Heart right ventricle (tissue), 16 donors: ENCODE data around the gene LRRC27. TPM values are rescaled to one million over a fixed set of nuclear protein-coding genes. Genes with fewer than 3 reads are reported as not detected.
A peak's percentile ranks its signal among the peaks of the same experiment; 100 is the strongest.

Experiments
- ATAC-seq, 8 donors: fragments of 200-7000 bp; cut with Tn5 transposase; one replicate each; pipeline ENCODE4 v1.9.1; 2020; ENCODE audit warnings: mild to moderate bottlenecking in 8 of 8, moderate library complexity in 8 of 8, moderate number of reproducible peaks in 1 of 8
- DNase-seq, 2 donors: peaks; one replicate each; pipeline ENCODE4 v3.0.0-alpha.2; 2020
- H3K27ac ChIP-seq, 10 donors: fragments of 200-600 bp; sonication (generic) in 2 of 10; one replicate each; pipeline versions ENCODE4 v1.5.0 to v1.8.0; 2020 to 2022; ENCODE audit warnings: mild to moderate bottlenecking in 3 of 10
- H3K27me3 ChIP-seq, 7 donors: fragments of 200-600 bp; one replicate each; pipeline ENCODE4 v1.8.0; 2021 to 2022; ENCODE audit warnings: mild to moderate bottlenecking in 2 of 7
- H3K36me3 ChIP-seq, 9 donors: fragments of 200-600 bp; sonication (generic) in 1 of 9; one replicate each; pipeline versions ENCODE4 v1.5.0 to v1.8.0; 2020 to 2022; ENCODE audit warnings: mild to moderate bottlenecking in 2 of 9
- H3K4me1 ChIP-seq, 9 donors: fragments of 200-600 bp; sonication (generic) in 1 of 9; one replicate each; pipeline versions ENCODE4 v1.5.0 to v1.8.0; 2020 to 2022; ENCODE audit warnings: mild to moderate bottlenecking in 4 of 9
- H3K4me3 ChIP-seq, 10 donors: fragments of 200-600 bp; sonication (generic) in 2 of 10; one replicate each; pipeline versions ENCODE4 v1.5.0 to v1.8.0; 2020 to 2022; ENCODE audit warnings: mild to moderate bottlenecking in 7 of 10, moderate library complexity in 2 of 10
- H3K9me3 ChIP-seq, 11 donors: fragments of 200-600 bp in 10 of 11; sonication (generic) in 2 of 11; one replicate each; pipeline versions ENCODE4 v1.5.0 to v1.8.0; 2013 to 2022; ENCODE audit warnings: mild to moderate bottlenecking in 2 of 11, control low read depth in 1 of 11, moderate library complexity in 1 of 11
- CTCF ChIP-seq, 9 donors: fragments of 200-600 bp; sonication (generic) in 2 of 9; IDR thresholded peaks; one replicate each; pipeline versions ENCODE4 v1.5.0 to v1.8.0; 2021 to 2022; ENCODE audit warnings: antibody characterized with exemption in 9 of 9, mild to moderate bottlenecking in 5 of 9, moderate library complexity in 1 of 9
- WGBS, 2 donors: extraction: QIAGEN DNeasy Blood & Tissue Kit; methylation state at CpG; one replicate each; pipeline ENCODE4 v1.1.7; 2013; ENCODE audit warnings: inconsistent platforms in 1 of 2; 5-methylcytosine and 5-hydroxymethylcytosine counted together
- intact Hi-C, 10 donors: fragments of 100-400 bp; cut with DNase I; formaldehyde crosslinking; loops; one replicate each; pipeline versions ENCODE4 v1.11.1 to v1.14.2; 2022
- polyA plus RNA-seq, 2 donors: library from polyadenylated mRNA; stranded (reverse); fragments of 200-250 nt; gene quantifications; one replicate each; pipeline ENCODE4 v1.2.3, GENCODE V29; 2013
- total RNA-seq, 10 donors: library from RNA; stranded (reverse); fragmentation: NEBNext Ultra II Directional in 3 of 10; extraction: Animal tissue kit (Norgen Biotek cat#: 25700) in 3 of 10; gene quantifications; one replicate each; pipeline versions ENCODE4 v1.2.1 to v1.2.4, GENCODE V29; 2021 to 2023
- donor health status: Arrhythmogenic right ventricular cardiomyopathy.
- donor health status: ischemic (EF 13 %, LVEDD 7.1; RV severe dilation, severe dysfunction).
- donor health status: healthy with polysubstance abuse.
- donor health status: DM: no; HTN: yes; CAD: no.
- donor health status: DM: no; HTN: no; CAD: no.
- donor health status: ischemic (EF 25% LVEDD 6.9; RV normal size, moderate dysfunction).
- donor health status: ischemic (EF 25% LVEDD 5.7; RV mildly dilated, moderate dysfunction).
- donor health status: healthy.
- donor health status: DM: yes; HTN: yes; CAD: no.
- donor health status: Ischemic cardiomyopathy.
- donor health status: ischemic (EF 35%, LVEDD 5.7; RV mildly dilated, moderate dysfunction).
- donor health status: nonischemic (EF 11% LVEDD 7.7; RV severe dilation, severe dysfunction).
- donor health status: DM: yes; HTN: yes; CAD: no.
- donor health status: PGD.
- donor health status: ischemic (EF 29% LVEDD 5.4; RV normal size, mild dysfunction).
- donor health status: nonischemic (EF 23%, LVEDD 6.1; RV moderate dilation, normal function).

LRRC27 gene
- total and polyA plus RNA-seq, 12 donors, result 3.0 to 8.1 (median 4.7) TPM

- 95 to 97% methylated on average over 23 of the region's 23 CpGs for WGBS, 2 donors
- Histone ChIP-seq H3K4me3 (no peak overlapping the region), H3K27me3 (no peaks in the 10 kb centered on the region), H3K36me3 (peaks cover 0 to 41% (median 6%) of the 10 kb centered on the region in 9 donors), H3K4me1 (no peaks in the 10 kb centered on the region), H3K27ac (no peak overlapping the region), H3K9me3 (no peaks in the 10 kb centered on the region)
- no peak for TF ChIP-seq CTCF (IDR thresholded peaks at IDR 0.05)
- DNase-seq, result no peak
- peak in 2 of 8 donors; percentile 20 to 45 for ATAC-seq
- intact Hi-C loops, result no loop called here
These were observed 15.4 kb downstream of the LRRC27 start for GRCh38 chr10:132347211-132347930.

- no peak for DNase-seq
These were observed 15.9 kb downstream of the LRRC27 start for GRCh38 chr10:132347931-132348267.

GRCh38 chr10:132349766-132350165, 17.8 kb downstream of the LRRC27 start:
- Histone ChIP-seq H3K4me1 (no peaks in the 10 kb centered on the region), H3K9me3 (no peaks in the 10 kb centered on the region), H3K27ac (no peak overlapping the region), H3K36me3 (peaks cover 0 to 34% (median 2%) of the 10 kb centered on the region in 9 donors), H3K27me3 (no peaks in the 10 kb centered on the region), H3K4me3 (no peak overlapping the region)
- TF ChIP-seq CTCF (IDR thresholded peaks at IDR 0.05), result no peak
- intact Hi-C loops, result loop anchor here in 1 of 10 donors (5.0 kb wide), 1 partner anchor 127 kb away; no protein-coding TSS in a partner anchor
- ATAC-seq, result no peak
- no peak for DNase-seq
- 93 to 94% methylated on average over 6 of the region's 6 CpGs for WGBS, 2 donors

More at GRCh38 chr10:132347931-132348267, 15.9 kb downstream of the LRRC27 start:
- no peak for ATAC-seq
- 82 to 84% methylated on average over 13 of the region's 13 CpGs for WGBS, 2 donors
- Histone ChIP-seq H3K4me1 (no peaks in the 10 kb centered on the region), H3K27ac (no peak overlapping the region), H3K36me3 (peaks cover 0 to 36% (median 6%) of the 10 kb centered on the region in 9 donors), H3K9me3 (no peaks in the 10 kb centered on the region), H3K27me3 (no peaks in the 10 kb centered on the region), H3K4me3 (no peak overlapping the region)
- intact Hi-C loops, result no loop called here
- TF ChIP-seq CTCF (IDR thresholded peaks at IDR 0.05), result no peak

GRCh38 chr10:132350391-132350790, 18.4 kb downstream of the LRRC27 start:
- DNase-seq (no peak), ATAC-seq (no peak)
- H3K4me3 ChIP-seq, result no peak overlapping the region
- no peak for TF ChIP-seq CTCF (IDR thresholded peaks at IDR 0.05)
- intact Hi-C loops, result loop anchor here in 1 of 10 donors (5.0 kb wide), 1 partner anchor 128 kb away; no protein-coding TSS in a partner anchor
- H3K9me3 ChIP-seq, result no peaks in the 10 kb centered on the region
- H3K27me3 ChIP-seq, result no peaks in the 10 kb centered on the region
- no peak overlapping the region for H3K27ac ChIP-seq
- H3K4me1 ChIP-seq, result no peaks in the 10 kb centered on the region
- 83 to 90% methylated on average over 11 of the region's 11 CpGs for WGBS, 2 donors
- peaks cover 0 to 27% (median 0%) of the 10 kb centered on the region in 9 donors for H3K36me3 ChIP-seq
